Measurements from ENCODE around the gene CLEC4G.

Gene CLEC4G

GRCh38 chr19:7732045-7732444, at the start of gene CLEC4G:
TSS of gene CLEC4G (minus strand) at chr19:7732110. CDS start at chr19:7732102, 8 bp downstream.
- no peak for DNase-seq (ENCODE audit: extremely low read depth, low read depth)
- no peak for TF ChIP-seq CTCF (IDR thresholded peaks at IDR 0.05; ENCODE audit: low read depth, low read length)

GRCh38 chr19:7781157-7781556, 49.2 kb upstream of the CLEC4G start:
- no peak for DNase-seq (ENCODE audit: extremely low read depth, low read depth)
- TF ChIP-seq CTCF (IDR thresholded peaks at IDR 0.05; ENCODE audit: low read depth, low read length): no peak

GRCh38 chr19:7779631-7780486, 47.9 kb upstream of the CLEC4G start:
- DNase-seq (ENCODE audit: extremely low read depth, low read depth): no peak
- no peak for TF ChIP-seq CTCF (IDR thresholded peaks at IDR 0.05; ENCODE audit: low read depth, low read length)

GRCh38 chr19:7778081-7778480, 46.2 kb upstream of the CLEC4G start:
- TF ChIP-seq CTCF (IDR thresholded peaks at IDR 0.05; ENCODE audit: low read depth, low read length): no peak
- DNase-seq (ENCODE audit: extremely low read depth, low read depth): no peak

GRCh38 chr19:7775761-7776160, 43.9 kb upstream of the CLEC4G start:
- TF ChIP-seq CTCF (IDR thresholded peaks at IDR 0.05; ENCODE audit: low read depth, low read length): no peak
- DNase-seq (ENCODE audit: extremely low read depth, low read depth): no peak

GRCh38 chr19:7773841-7774240, 41.9 kb upstream of the CLEC4G start:
- DNase-seq (ENCODE audit: extremely low read depth, low read depth): no peak
- no peak for TF ChIP-seq CTCF (IDR thresholded peaks at IDR 0.05; ENCODE audit: low read depth, low read length)

GRCh38 chr19:7772752-7773291, 40.9 kb upstream of the CLEC4G start:
- no peak for DNase-seq (ENCODE audit: extremely low read depth, low read depth)
- no peak for TF ChIP-seq CTCF (IDR thresholded peaks at IDR 0.05; ENCODE audit: low read depth, low read length)
